Measurements from ENCODE around the gene CALR3. TPM values are rescaled to one million over a fixed set of nuclear protein-coding genes. Genes with fewer than 3 reads are reported as not detected.

CALR3 gene
- total RNA-seq, 1 experiment from 2014 or later: not detected

GRCh38 chr19:16520986-16521624, 25.1 kb upstream of the CALR3 start:
- intact Hi-C loops (cut with micrococcal nuclease; ENCODE audit: unreplicated experiment) (no loop called here), in situ Hi-C loops (cut with HindIII; ENCODE audit: low pct_unique_long_range_greater_than_20kb, low sequenced_read_pairs) (no loop called here)
- DNase-seq (ENCODE audit: low read depth, low spot score) (no peak), ATAC-seq (no peak)
- H3K36me3 ChIP-seq (ENCODE audit: control insufficient read depth, insufficient read depth, low read length): no peaks in the 10 kb centered on the region; the same call in 1 of the 2 replicates
- TF ChIP-seq POLR2AphosphoS5 (IDR thresholded peaks at IDR 0.05; ENCODE audit: low read depth, low read length): no peak
- TF ChIP-seq SIN3A (IDR thresholded peaks at IDR 0.05; ENCODE audit: borderline replicate concordance, insufficient read depth, low read depth, low read length): no peak
- TF ChIP-seq CTCF (IDR thresholded peaks at IDR 0.05): no peak
- no peak for TF ChIP-seq REST (IDR thresholded peaks at IDR 0.05; ENCODE audit: insufficient read depth in 1 of 2, low read depth in 2 of 2, low read length in 1 of 2)
- TF ChIP-seq TCF7L2 (IDR thresholded peaks at IDR 0.05; ENCODE audit: low read depth, low read length): no peak
- no peak overlapping the region for H3K27ac ChIP-seq (ENCODE audit: low read length)
- POLR2A ChIA-PET: no interaction called here
- H3K4me3 ChIP-seq (ENCODE audit: low read depth in 2 of 2, low read length in 2 of 2): no peak overlapping the region
- no TSS peak for BruUV-seq (replicated peaks)
- H3K4me1 ChIP-seq (ENCODE audit: control insufficient read depth, insufficient read depth, low read length): no peaks in the 10 kb centered on the region
- no peaks in the 10 kb centered on the region for H3K27me3 ChIP-seq (ENCODE audit: control insufficient read depth, insufficient read depth, low read length)
- CTCF ChIA-PET: interaction anchor here (0.7 kb wide), 1 partner anchor 273 kb away, joined by 4 read pairs; no protein-coding TSS in a partner anchor
- no peaks in the 10 kb centered on the region for H3K9me3 ChIP-seq (ENCODE audit: control insufficient read depth, insufficient read depth, low read depth, low read length)

- BruUV-seq (replicated peaks): no TSS peak
- in situ Hi-C loops (cut with HindIII; ENCODE audit: low pct_unique_long_range_greater_than_20kb, low sequenced_read_pairs) (no loop called here), intact Hi-C loops (cut with micrococcal nuclease; ENCODE audit: unreplicated experiment) (no loop called here)
- DNase-seq (ENCODE audit: low read depth, low spot score): no peak
- Histone ChIP-seq H3K27me3 (ENCODE audit: control insufficient read depth, insufficient read depth, low read length) (no peaks in the 10 kb centered on the region), H3K9me3 (ENCODE audit: control insufficient read depth, insufficient read depth, low read depth, low read length) (no peaks in the 10 kb centered on the region), H3K27ac (ENCODE audit: low read length) (no peak overlapping the region), H3K36me3 (ENCODE audit: control insufficient read depth, insufficient read depth, low read length) (no peaks in the 10 kb centered on the region; the same call in 1 of the 2 replicates), H3K4me1 (ENCODE audit: control insufficient read depth, insufficient read depth, low read length) (no peaks in the 10 kb centered on the region), H3K4me3 (ENCODE audit: low read depth in 2 of 2, low read length in 2 of 2) (no peak overlapping the region)
- ATAC-seq: no peak
- no peak for TF ChIP-seq POLR2AphosphoS5 (IDR thresholded peaks at IDR 0.05; ENCODE audit: low read depth, low read length)
- no peak for TF ChIP-seq TCF7L2 (IDR thresholded peaks at IDR 0.05; ENCODE audit: low read depth, low read length)
- no peak for TF ChIP-seq CTCF (IDR thresholded peaks at IDR 0.05)
- TF ChIP-seq SIN3A (IDR thresholded peaks at IDR 0.05; ENCODE audit: borderline replicate concordance, insufficient read depth, low read depth, low read length): no peak
- no peak for TF ChIP-seq REST (IDR thresholded peaks at IDR 0.05; ENCODE audit: insufficient read depth in 1 of 2, low read depth in 2 of 2, low read length in 1 of 2)
- ChIA-PET POLR2A (no interaction called here), CTCF (no interaction called here)
These were observed 24.4 kb upstream of the CALR3 start for GRCh38 chr19:16520074-16520973.

Data from Panc1 (cell line).